SIG-M5 (cell line): Measurements from ENCODE around the gene TMEM181.
"Not testable (repeated sequence)": the region's sequence is repeated elsewhere in the genome, so short reads cannot be mapped to it uniquely, and the experiment has no call there.

Experiments used
- DNase-seq: peaks from one replicate; lab custom pipeline; 2025; lab: John Stamatoyannopoulos, UW

TMEM181 gene

DNA sequence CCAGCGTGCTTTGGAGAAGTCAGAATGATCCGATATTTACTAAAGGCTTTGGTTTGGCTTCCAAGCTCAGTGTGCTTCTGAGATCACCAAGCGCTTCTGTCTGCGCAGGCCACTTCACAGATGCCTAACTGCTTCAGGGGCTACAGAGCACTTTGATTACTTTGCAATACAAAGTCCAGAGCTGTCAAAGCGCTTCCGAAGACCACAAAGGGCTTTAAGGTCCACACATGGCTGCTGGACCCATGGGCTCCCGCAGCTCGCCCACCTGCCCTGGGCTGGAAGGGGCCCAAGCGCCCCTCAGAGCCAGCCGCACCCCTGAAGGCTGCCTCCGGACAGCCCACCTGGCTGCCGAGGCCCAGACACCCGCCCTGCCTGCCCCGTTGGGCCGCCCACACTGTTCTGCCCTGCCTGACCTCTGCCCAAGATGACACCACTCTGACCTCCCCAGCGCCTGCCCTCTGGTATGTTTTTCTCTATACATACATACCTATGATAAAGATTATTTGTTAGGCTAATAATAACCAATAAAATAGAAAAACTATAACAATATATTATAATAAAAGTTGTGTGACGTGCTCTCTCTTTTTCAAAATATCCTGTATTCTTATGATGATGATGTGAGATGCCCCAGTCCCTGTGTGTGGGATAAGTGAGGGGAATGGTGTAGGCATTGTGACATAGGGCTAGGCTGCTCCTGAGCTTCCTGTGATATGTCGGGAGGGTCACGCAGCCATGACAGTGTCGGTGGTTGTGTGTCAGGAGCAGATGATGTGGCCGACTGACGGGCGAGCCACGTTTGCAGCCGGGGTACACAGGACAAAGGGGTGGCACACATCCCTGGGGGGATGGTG lies 62.0 kb downstream of the TMEM181 start:
- no peak for DNase-seq

DNA sequence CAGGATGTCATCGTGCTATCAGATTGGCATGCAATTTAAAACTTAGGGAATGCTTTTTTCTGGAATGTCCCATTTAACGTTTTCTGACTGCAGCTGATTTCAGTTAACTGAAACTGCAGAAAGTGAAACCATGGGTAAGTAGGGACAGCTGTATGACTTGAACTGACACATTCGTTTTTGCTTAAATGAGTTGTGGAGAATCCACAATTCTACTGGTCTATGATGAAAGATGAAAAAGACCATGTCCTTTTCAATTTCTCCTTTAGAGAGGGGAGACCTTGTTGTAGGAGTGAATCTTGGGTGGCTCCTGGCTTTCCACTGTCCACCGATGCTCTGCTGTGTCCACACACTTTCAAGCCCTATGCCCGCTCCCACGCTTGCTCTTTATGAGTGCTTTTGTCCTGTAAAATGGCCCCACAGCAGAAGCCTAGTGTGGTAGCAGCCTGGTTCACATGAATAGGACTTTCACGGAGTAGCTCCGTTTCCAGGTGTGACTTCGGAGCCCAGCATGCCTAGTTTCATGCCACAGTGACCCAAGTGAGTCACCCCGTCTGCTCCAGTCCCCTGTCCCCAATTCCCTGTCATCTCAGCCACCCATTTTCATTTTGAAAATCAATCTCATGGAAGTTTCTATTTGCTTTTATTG lies 62.8 kb downstream of the TMEM181 start:
- no peak for DNase-seq

GRCh38 chr6:158624684-158625682 lies 65.1 kb downstream of the TMEM181 start:
- no peak for DNase-seq

- no peak for DNase-seq
Measured at GRCh38 chr6:158625881-158626305, 66.0 kb downstream of the TMEM181 start.

- no peak for DNase-seq
Measured at GRCh38 chr6:158626360-158627167, 66.7 kb downstream of the TMEM181 start.

GRCh38 chr6:158627168-158627939 lies 67.5 kb downstream of the TMEM181 start:
- no peak for DNase-seq

- DNase-seq: no peak
Measured at GRCh38 chr6:158627940-158628211, 68.0 kb downstream of the TMEM181 start.

DNA sequence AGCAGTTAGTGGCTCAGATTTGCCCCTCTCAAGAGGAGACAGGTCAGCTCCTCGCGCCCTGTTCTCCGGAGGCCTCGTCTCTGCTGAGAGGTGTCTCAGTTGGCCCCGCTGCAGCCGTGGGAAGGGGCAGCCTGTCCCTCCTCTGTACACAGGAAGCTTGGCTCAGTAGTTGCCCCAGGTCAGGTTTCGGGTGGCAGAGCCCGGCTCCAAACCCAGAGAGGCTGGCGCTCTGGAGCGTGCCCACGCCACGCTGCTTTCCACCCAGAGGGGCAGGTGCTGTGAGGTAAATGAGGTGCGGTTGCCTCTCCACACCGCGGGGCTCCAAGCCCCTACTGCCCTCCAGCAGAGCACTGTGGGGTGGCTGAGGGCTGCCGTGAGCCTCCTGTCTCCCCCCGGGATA lies 68.7 kb downstream of the TMEM181 start:
- DNase-seq: no peak

DNA sequence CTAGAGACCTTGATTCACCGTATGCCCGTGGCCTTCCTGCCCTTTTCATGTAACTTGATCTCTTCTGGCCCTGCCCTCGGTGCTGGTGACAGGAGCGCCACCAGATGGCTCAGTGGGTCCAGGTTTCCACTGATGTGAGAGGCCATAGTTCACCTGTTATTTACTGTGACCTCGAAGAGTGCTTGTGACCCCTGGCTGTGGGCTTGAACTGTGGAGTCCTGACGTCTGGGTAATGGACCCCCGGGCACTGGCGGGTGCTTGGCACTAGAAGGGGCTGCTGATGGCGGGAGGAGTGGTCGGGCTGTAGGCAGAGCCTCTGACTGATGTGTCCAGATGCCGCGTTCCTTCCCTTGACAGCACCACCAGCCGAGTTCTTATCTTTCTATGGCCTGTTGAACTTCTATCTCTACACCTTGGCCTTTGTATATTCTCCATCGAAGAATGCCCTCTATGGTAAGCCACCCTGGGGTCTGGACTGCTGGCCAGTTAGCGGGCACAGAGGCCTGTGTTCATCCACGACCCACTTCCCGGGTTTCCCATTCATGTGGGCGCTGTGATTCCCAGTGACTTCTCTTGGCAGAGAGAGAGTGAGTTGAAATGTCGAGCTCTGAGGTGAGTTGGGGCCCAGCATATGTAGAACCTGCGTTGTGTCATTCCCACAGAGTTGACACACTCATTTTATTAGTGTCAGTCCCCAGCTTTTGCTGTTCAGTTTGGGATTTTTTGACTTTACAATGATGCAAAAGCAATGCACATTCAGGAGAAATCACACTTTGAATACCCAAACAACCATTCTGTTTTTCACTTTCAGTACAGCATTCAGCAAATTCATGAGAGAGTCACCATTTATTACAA lies 69.7 kb downstream of the TMEM181 start:
- no peak for DNase-seq

GRCh38 chr6:158630938-158631616 lies 71.2 kb downstream of the TMEM181 start:
- DNase-seq: no peak

- no peak for DNase-seq
Measured at GRCh38 chr6:158631678-158632537, 72.0 kb downstream of the TMEM181 start.

- not testable (repeated sequence) for DNase-seq
Measured at GRCh38 chr6:158632538-158633119, 72.7 kb downstream of the TMEM181 start.

DNA sequence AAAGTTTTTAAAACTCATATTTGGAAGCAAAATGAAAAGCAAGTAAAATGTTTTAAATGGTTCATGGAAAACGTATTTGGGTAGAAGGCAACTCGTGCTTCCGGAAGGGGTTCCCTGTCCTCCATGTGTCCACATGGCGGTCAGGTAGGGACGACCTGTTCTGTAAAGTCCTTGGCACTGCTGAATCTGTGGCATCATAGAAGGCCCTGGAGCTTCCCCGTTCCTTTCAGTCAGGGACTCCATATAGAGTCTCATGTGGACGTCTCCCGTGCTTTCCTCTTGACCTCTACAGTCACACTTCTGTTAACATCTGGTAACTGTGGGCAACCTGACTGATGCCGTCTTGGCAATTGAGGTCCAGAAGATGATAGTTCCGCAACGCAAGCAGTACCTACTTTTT lies 73.2 kb downstream of the TMEM181 start:
- no peak for DNase-seq

DNA sequence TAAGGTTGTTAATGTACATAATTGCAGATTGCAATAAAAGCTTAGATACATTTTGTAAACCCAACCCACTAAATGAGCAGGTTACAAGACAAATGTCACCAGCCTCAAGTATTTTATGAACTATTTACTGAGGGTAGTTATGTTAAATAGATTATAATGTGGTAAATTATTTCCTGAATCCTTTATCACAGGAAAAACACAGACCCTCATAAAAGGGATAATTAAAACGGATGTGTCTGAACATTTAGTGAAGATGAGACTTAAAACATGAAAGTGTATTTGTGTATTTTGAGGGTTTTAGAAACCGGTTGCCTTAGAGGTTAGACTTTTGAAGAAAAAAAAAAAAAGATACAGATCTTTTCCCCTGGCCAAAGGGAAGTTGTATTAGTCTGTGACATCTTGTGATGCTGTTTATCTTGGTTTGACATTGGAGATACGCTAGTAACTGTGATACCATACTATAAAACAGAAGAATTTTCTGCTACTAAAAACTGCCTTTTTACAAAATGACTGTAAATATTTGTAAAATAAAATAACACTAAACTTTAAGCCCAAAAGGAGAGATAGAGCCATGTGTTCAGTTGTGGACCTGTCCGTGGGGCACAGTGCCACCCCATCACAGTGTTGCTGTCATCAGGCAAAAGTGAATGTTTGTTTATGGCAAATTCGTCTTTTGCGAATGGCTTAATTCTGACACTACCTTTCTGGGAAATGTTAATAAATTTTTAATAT lies 75.0 kb downstream of the TMEM181 start:
- no peak for DNase-seq

DNA sequence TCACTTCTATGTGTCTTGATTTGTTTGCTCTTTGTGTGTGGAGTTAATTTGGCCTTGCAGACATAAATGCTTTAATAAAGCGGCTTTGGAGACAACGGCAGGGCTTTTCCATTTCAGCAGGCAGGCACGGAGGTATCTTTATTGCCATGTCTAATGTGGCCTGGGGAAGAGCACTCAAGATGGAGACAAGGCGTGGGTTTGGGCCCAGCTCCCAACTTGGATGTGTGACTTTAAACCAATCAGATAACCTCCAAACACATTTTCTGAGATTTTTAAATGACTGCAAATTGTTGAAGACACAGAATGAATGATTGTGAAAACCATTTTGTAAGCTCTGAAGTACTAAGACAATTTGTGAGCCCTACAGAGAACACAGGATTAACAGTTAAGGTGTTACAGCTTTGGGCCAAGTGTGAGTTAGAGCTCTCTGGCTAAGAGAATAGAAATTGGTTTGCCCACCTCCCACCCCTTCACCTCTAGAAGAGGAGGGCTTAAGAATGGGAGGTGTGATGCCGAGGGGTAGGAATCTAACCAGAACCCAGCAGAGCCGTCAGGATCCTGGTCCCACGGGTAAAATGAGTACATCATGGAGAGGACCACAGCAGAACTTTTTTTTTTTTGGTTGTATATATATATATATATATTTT lies 75.7 kb downstream of the TMEM181 start:
- no peak for DNase-seq

DNA sequence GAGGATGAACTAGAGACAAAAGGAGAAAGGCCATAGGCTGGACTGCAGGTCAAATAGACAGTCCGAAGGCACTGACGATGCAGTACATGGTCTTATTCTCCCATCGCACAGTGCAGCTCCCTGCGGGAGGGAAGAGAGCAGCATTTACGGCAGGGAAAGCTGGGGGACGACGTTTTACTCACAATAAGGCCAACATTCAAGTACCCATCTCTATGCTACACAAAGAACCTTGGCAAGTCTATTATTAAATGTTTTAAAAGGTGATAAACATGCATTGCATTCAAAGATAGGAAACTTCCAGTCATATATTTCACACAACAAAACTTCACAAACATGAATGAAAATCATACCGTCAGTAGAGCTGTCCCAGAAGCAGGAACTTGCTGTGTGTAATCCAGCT lies 76.9 kb downstream of the TMEM181 start:
- DNase-seq: no peak
